GM19351 (cell line): ENCODE measurements around the gene SLC39A11.
"Not testable (repeated sequence)": the region's sequence is repeated elsewhere in the genome, so short reads cannot be mapped to it uniquely, and the experiment has no call there.

Source experiments
- ATAC-seq: cut with Tn5 transposase; IDR thresholded peaks from one replicate; pipeline ENCODE4 v1.9.1; 2021; ENCODE audit warnings: mild to moderate bottlenecking, moderate library complexity; ENCODE audit not compliant: unreplicated experiment

Gene SLC39A11

DNA sequence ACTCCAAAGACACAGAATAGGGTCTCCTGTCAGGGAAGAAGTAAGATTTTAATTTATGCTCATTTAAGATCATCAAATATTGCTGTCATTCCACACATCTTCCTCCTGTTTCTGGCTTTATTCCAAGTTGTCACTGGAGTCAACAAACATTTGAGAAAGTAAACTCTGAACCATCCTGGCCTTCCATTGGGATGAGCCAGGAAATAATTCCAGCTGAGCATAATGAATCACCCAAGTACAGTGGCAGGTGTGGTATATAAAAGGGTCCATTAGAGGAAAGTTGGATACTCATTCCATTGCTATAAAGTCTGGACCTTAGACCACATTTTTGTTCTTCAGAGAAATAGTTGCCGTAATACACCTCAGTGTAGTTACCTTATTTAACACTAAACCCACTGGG, 246.1 kb downstream of the SLC39A11 start:
- ATAC-seq, result no peak

- no peak for ATAC-seq
Measured at GRCh38 chr17:72843591-72843990, 248.9 kb downstream of the SLC39A11 start.

GRCh38 chr17:72840019-72840418, 252.5 kb downstream of the SLC39A11 start:
- ATAC-seq, result no peak

- ATAC-seq, result no peak
Measured at GRCh38 chr17:72839131-72839725, 253.3 kb downstream of the SLC39A11 start.

- no peak for ATAC-seq
Measured at GRCh38 chr17:72838581-72838980, 253.9 kb downstream of the SLC39A11 start.

- no peak for ATAC-seq
Measured at GRCh38 chr17:72838068-72838467, 254.4 kb downstream of the SLC39A11 start.

DNA sequence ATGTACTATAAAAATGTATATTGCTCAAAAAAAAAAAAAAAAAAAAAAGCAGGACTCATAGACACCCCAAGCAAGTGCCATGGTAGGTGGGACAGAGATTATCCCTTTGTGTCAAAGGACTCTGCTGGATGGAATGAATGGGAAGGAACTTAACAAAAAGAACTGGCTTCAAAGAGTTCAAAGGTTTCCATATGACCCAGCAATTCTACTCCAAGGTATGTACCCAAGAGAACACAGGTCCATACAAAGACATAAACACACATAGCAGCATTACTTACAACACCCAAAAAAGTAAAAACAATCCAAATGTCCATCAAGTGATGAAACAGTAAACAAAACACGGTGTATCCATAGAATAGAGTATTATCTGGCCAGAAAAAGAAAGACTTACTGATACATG, 255.2 kb downstream of the SLC39A11 start:
- ATAC-seq, result no peak

DNA sequence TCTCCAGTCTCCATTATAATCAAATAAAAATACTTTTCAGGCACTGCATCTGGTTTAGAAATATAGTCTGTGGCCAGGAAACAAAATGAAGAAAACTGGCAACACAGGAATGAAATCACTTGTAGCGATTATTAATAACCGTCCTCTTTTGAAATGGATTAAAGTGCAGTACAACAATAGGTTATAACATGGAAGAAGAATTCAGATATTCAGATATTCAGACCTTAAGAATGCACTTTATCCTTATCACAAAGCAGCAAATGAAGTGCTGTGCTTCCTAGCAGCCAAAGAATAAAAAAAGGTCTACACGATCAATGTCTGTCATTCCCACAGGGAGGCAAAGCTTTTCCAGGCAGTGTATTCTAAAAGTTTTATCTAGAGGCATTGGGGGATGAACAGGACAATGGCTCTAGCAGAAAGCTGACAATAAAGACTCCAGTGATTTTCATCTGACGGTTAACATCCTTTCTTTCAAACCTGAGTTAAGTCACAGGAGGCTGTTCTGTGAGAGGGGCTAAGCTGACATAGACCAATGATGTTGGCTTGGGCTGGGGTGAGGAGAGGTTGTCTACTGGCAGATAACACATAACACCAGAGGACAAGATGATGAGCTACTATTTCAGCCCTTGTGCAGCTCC, 259.2 kb downstream of the SLC39A11 start:
- ATAC-seq, result no peak

DNA sequence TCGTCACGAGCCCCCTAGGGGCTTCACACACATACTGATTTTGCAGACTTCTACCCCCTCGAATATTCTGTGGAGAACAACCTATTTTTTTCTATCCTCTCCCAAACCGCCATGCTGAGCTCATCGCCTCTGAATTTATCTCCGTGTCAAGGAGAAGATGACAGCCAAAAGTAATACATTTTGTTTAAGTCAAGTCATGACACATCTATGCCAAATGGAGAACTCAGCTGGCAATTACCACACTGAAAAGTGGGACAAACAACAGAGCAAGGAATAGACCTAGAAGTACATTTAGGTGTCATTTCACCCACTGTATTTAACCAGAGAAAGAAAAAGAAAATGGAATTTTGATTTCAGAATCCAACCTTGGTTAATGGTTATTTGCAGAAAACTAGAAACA, 260.2 kb downstream of the SLC39A11 start:
- no peak for ATAC-seq

DNA sequence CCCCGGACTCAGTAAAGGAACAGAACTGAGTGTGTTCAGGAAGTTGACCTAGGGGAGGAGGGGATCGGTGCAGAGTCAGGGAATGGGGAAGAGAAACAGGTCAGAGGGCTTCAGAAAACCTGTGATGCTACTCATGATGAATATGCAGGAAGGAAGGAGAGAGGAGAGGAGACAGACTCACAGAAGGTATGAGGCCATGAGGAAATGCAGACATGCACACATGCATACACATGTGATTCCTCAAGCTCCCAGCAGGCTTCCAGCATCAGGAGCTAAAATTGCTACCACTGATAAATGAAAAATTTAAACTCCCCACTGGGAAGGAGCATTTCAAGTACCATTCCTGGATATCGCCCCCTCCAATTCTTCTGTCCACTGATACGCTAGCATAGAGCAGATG, 262.6 kb downstream of the SLC39A11 start:
- ATAC-seq, result no peak

GRCh38 chr17:72826602-72827001, 265.9 kb downstream of the SLC39A11 start:
- no peak for ATAC-seq

- not testable (repeated sequence) for ATAC-seq
Measured at GRCh38 chr17:72826059-72826458, 266.4 kb downstream of the SLC39A11 start.

GRCh38 chr17:72825218-72825617, 267.3 kb downstream of the SLC39A11 start:
- no peak for ATAC-seq

DNA sequence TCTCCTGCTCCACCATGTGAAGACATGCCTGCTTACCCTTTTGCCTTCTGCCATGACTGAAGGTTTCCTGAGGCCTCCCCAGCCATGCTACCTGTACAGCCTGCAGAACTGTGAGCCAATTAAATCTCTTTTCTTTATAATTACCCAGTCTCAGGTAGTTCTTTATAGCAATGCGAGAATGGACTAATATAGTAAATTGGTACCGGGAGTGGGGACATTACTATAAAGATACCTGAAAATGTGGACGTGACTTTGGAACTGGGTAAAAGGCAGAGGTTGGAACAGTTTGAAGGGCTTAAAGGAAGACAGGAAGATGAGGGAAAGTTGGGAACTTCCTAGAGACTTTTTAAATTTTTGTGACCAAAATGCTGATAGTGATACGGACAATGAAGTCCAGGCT, 268.2 kb downstream of the SLC39A11 start:
- ATAC-seq, result not testable (repeated sequence)

DNA sequence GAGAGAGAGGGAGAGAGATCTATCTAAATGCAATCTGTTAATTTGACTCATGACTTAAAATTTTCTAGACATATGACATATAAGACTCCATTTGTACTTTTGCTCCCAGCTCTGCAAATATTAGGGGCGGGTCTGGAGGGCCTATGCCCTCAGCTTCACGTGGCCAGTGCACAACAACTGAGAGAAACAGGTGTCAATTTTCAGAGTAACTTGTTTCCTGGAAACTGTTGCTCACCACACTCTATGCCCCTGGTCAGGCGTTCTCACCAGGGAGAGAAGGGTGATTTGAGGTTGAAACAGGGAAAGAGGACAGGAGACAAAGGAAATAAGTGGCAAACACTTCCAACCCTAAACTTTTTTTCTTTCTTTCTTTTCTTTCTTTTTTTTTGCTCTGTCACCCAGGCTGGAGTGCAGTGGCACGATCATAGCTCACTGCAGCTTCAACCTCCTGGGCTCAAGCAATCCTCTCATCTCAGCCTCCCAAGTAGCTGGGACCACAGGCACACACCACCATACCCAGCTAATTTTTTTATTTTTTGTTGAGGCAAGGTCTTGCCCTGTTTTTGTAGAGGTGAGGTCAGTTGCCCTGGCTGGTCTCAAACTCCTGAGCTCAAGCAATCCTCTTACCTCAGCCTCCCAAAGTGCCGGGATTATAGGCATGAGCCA, 270.0 kb downstream of the SLC39A11 start:
- ATAC-seq, result no peak

DNA sequence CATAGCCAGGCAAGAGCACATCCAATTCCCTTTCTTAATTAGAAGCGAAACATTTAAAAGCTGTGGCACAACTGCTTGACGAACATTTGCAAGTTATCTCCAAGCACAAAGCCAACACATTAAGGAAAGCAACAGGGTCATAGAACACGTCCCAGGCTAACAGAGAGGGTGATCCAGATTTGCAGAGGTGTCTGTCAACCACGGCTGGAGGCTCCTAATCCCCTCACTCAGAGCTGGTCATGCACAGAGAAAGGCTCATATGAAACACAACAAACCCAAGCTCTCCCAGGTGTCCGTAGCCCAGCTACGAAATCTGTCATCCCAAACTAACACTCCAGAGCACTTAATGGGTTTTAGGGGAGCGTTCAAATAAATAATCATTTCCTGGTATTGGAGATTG, 276.1 kb downstream of the SLC39A11 start:
- ATAC-seq, result no peak

GRCh38 chr17:72813481-72813880, 279.0 kb downstream of the SLC39A11 start:
- ATAC-seq, result no peak

- no peak for ATAC-seq
Measured at GRCh38 chr17:72812823-72813222, 279.7 kb downstream of the SLC39A11 start.

- ATAC-seq, result no peak
Measured at GRCh38 chr17:72811976-72812687, 280.4 kb downstream of the SLC39A11 start.

GRCh38 chr17:72810991-72811508, 281.4 kb downstream of the SLC39A11 start:
- no peak for ATAC-seq

- ATAC-seq, result no peak
Measured at GRCh38 chr17:72806011-72806410, 286.5 kb downstream of the SLC39A11 start.
